Articular chondrocyte of knee joint (primary cell): ENCODE data around the gene PROCA1. TPM values are rescaled to one million over a fixed set of nuclear protein-coding genes. Genes with fewer than 3 reads are reported as not detected.

ENCODE experiments used
- small RNA-seq: library from RNA; depleted of rRNA; stranded (forward); fragments of <200 nt; gene quantifications from one replicate; pipeline ENCODE3, GENCODE V24; 2012
- total RNA-seq: library from RNA; depleted of rRNA; stranded (reverse); fragments of >200 nt; gene quantifications from 2 replicates; pipeline ENCODE4 v1.2.3, GENCODE V29; 2012

PROCA1 gene, protein sequence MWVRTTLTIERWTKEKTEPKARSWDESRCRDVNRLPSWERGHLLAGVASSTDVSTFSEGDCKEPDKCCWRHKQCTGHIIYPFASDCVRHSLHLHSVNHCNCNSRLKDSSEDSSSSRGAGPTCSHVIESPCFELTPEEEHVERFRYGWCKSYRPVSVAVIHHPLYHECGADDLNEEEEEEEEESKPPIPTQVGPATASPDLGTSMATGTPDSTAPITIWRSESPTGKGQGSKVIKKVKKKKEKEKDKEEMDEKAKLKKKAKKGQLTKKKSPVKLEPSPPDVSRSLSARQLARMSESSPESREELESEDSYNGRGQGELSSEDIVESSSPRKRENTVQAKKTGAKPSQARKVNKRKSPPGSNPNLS
- total RNA-seq = 0.54 and 0.78 TPM in 2 replicates

DNA sequence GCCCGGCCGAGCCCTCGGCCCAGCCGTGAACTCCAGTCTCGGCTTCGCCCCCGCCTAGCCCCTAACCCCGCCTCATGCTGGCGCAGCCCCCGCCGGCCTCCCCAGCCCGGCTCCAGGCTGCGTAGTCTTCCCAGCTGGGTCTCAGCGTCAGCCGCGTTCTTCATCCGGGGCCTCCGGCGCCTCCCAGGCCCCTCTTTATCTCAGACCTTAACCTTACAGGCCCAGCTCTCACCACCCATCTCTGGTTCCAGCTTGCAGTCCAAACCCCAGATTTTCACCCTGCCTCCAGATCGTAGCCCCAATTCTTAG is at the start of gene PROCA1:
Gene PROCA1, minus strand, starts transcription at position 166 of the 309 bp plus-strand sequence. CDS start 228 bp downstream, outside the sequence.

DNA sequence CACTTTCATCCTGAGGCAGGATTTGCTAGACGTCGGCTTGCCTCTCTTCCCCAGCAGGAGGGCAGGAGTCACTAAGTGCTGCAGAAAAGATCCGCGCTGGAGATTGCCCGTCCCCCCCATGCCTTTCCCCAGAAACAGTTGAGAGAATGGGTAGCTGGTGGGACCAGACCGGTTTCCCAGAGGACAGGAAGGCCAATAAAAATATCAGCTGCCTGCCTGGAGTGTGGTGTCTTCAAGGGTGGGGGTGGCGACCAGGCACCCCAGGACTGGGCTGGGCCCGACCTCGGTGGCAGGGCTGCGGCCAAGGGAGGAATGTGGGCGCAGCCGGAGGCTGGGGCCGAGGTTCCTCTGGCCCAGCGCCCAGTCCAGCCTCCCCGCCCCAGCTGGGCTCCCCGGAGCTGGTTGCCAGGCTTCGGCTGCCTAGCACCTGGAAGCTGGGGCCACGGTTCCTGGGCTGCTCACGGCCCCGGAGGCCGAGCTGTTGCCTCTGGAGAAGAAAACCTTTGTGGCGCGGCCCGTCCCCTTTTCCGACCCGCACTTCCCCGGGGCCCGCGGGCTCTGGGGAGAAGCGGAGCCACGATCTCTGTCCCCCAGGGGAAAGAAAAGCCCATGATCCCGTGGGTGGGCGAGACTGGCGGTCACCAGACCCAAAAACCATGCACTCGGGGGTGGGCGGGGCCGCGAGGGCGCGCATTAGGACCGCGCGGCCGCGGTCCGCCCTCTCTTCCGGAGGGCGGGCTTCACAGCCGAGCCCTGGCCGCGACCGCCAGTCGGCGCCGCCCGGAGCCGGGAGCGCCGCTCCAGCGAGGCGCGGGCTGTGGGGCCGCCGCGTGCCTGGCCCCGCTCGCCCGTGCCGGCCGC is 31.8 kb upstream of the PROCA1 start, which contains the start of gene TRAF4:
Gene TRAF4, plus strand, starts transcription at position 769 of the 861 bp plus-strand sequence. CDS start 102 bp downstream, outside the sequence.

DNA sequence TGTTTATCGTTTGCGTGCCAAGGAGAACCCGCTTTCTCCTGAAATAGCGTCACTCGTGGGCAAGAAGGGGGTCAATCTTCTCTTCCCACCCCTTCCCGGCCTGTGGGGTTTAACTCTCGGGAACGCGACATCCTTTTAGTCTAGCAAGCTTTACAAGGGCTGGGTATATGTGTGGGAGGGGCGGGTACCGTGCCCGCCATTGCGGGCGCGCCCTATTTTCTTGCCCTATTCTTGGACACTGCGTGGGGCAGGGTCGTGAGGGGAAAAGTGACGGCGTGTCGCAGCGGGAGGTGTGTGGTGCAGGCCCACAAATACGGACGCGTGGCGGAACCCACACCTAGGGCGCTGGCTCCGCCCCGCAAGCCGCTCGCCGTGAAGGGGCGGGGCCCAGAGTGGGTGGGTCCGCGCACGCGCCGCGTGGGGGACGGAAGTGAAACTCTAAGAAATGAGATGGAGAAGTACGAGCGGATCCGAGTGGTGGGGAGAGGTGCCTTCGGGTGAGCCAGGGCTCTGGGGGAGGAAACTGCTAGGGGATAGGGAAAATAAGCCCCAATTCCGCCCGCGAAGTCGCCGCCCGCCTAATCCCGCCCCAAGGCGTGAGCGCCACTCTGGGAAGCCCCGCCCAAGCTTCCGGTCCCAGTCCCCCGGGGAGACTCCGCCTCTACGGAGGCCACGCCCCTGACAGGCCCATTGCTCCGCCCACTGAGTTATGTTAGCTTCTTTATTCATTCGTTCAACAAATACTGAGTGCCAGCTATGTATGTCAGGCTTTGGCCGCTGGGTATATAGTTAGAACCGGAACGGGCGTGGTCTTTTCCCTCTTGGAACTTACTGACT is 16.9 kb upstream of the PROCA1 start, which contains the start of gene NEK8:
Gene NEK8, plus strand, starts transcription at position 425 of the 837 bp plus-strand sequence. Its CDS starts 26 bp downstream, at position 451.

DNA sequence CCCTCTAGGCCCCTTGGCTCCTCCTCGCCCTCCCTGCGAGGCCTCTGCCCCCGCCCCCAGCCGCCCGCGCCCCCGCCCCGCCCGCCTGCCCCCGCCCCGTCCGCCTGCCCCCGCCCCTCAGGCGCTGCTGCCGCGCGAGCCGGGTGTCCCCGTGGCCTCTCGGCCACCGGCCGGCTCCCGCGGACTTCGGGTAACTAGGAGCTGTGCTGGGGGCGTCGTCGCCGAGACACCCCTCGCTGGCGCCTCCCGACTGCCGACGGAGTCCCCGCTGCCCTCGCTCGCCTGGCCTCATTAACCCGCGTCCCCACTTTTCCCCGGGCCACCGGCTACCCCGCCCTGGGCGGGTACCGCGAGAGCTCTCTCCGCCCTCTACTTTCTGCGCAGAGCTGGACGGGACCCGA is 14.5 kb upstream of the PROCA1 start, which contains the start of gene TLCD1:
Gene TLCD1, minus strand, starts transcription at position 8 of the 401 bp plus-strand sequence. CDS start 136 bp downstream, outside the sequence.

DNA sequence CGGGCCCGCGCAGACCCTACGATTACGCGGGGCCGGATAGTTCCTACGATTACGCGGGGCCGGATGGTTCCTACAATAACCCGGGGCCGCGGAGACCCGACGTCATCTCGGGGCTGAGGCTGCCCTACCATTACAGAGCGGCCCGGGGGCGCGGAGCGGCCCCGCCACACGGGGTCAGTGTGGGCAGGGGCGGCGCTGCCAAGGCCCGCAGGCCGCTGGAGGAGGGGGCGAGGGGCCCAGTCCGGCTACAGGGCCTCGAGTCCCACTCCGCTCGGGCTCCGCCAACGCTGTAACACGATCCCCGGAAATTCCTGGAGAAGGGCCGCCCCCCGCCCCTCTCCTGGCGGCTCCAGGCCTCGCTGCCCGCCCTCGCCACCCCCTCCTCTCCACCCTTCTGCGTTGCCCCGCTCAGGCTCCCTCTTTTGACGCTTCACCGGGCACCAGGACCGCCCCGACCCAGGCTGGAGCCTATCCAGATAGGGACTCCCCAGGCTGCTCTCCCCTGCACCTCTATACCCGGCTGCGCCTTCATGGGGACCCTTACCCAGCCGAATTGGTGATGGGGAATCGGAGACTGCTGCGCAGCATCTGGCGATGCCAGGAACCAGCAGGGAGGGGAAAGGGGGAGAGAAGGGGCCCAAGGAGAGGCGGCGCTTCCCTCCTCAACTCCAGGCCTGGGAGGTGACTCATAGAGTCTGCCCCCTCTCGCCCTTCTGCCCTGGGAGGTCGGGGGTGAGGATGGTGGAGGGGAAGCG is 6.1 kb upstream of the PROCA1 start, which contains the start of gene RAB34:
Gene RAB34, minus strand, starts transcription at position 291 of the 755 bp plus-strand sequence. CDS start 602 bp downstream, outside the sequence.

DNA sequence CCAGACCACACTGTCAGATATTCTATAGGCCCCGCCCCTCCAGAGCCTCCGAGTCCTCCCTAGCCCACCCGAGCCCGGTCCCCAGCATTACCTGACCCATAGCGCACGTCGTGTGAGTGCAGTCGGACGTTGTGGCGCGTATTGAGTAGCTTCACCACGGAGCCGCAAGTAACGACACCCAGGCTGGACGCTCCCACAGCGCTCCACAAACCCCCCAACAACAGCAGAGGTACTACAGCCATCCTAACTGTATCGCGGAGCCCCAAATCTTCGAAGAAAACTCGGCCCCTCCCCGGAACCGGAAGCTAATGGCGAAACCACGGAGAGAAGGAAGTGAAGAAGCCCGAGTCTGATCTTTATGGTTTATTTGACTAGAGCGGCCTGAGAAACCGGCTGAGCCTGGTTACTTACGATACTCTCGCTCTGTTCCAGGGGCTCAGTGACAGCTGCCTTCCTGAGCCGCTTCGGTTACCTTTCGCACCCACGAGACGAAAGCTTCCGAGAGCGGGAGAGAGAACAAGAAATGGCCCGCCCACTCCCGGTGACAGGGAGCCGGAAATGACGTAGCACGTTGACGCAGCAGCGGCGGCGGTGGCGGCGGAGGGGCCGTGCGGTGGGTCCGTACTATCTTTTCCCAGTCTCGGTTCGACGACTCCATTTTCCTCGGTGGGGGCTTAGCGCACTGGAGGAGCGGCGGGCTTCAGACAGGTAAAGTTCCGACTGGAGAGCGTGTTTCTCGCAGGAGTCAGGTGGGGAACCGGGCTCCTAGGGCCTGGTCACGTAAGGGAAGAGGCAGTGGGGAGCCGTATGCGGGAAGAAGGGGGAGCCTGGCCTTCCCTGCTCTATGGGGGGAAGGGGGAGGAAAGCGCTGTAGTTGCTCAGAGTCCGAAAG is 49.8 kb downstream of the PROCA1 start, which contains the start of the genes SDF2 and SUPT6H:
Gene SDF2, minus strand, starts transcription at position 272 of the 892 bp plus-strand sequence. Its CDS starts 30 bp downstream, at position 242.
Gene SUPT6H, plus strand, starts transcription at position 571 of the 892 bp plus-strand sequence. CDS start 11,197 bp downstream, outside the sequence.

Small RNA genes within 50 kb of the gene (small RNA-seq; reads per million reads assigned to genes)
- not detected for gene SNORD42A
- 0.99 reads per million, percentile 42 among the genes with 10 or more reads in this experiment for gene SNORD42B
- gene SNORD4A = not detected
- gene SNORD4B = not detected

Other genes with a start within 250 kb of the PROCA1 start
- not detected in 2 replicates for gene SLC13A2, start 238.2 kb downstream of the PROCA1 start, total RNA-seq
- gene FOXN1, start 205.5 kb downstream of the PROCA1 start, total RNA-seq = 0.11 and 0.13 TPM in 2 replicates
- 20.5 and 23.0 TPM in 2 replicates for gene UNC119, start 159.3 kb downstream of the PROCA1 start, total RNA-seq
- 48.9 and 52.0 TPM in 2 replicates for gene PIGS, start 140.4 kb downstream of the PROCA1 start, total RNA-seq
- gene ALDOC, start 135.0 kb downstream of the PROCA1 start, total RNA-seq = 38.7 and 48.5 TPM in 2 replicates
- 14.4 and 19.3 TPM in 2 replicates for gene SPAG5, start 112.9 kb downstream of the PROCA1 start, total RNA-seq
- 3.8 and 5.5 TPM in 2 replicates for gene RSKR, start 97.7 kb downstream of the PROCA1 start, total RNA-seq
- 148 and 156 TPM in 2 replicates for gene BLTP2, start 66.7 kb downstream of the PROCA1 start, total RNA-seq
- 30.3 and 44.3 TPM in 2 replicates for gene SDF2, start 50.0 kb downstream of the PROCA1 start, total RNA-seq
- gene SUPT6H, start 49.7 kb downstream of the PROCA1 start, total RNA-seq = 53.3 and 62.3 TPM in 2 replicates
- 188 and 196 TPM in 2 replicates for gene RAB34, start 6.0 kb upstream of the PROCA1 start, total RNA-seq
- gene RPL23A, start 8.1 kb upstream of the PROCA1 start, total RNA-seq = 560 and 658 TPM in 2 replicates
- gene TLCD1, start 14.3 kb upstream of the PROCA1 start, total RNA-seq = 3.3 and 4.6 TPM in 2 replicates
- 3.9 and 4.8 TPM in 2 replicates for gene NEK8, start 16.9 kb upstream of the PROCA1 start, total RNA-seq
- 15.9 and 17.8 TPM in 2 replicates for gene TRAF4, start 32.1 kb upstream of the PROCA1 start, total RNA-seq
- 4.9 and 5.0 TPM in 2 replicates for gene FAM222B, start 130.9 kb upstream of the PROCA1 start, total RNA-seq
- gene ERAL1, start 143.1 kb upstream of the PROCA1 start, total RNA-seq = 27.0 and 27.7 TPM in 2 replicates
- 29.8 and 30.8 TPM in 2 replicates for gene FLOT2, start 185.8 kb upstream of the PROCA1 start, total RNA-seq
- gene DHRS13, start 191.2 kb upstream of the PROCA1 start, total RNA-seq = 2.4 and 3.5 TPM in 2 replicates
- gene PHF12, start 239.6 kb upstream of the PROCA1 start, total RNA-seq = 16.0 and 17.0 TPM in 2 replicates